Right kidney (tissue), 1 donor: Measurements from ENCODE around the gene CCDC40.

Experiments
- DNase-seq: peaks from one replicate; pipeline ENCODE4 v3.0.0-alpha.2; 2016

Gene CCDC40

GRCh38 chr17:80047176-80047575 lies 10.7 kb downstream of the CCDC40 start:
- DNase-seq, result no peak

GRCh38 chr17:80049986-80050385 lies 13.5 kb downstream of the CCDC40 start:
- no peak for DNase-seq

GRCh38 chr17:80050706-80051105 lies 14.3 kb downstream of the CCDC40 start:
- no peak for DNase-seq

- no peak for DNase-seq
Observed at GRCh38 chr17:80051681-80052080, 15.2 kb downstream of the CCDC40 start.

- no peak for DNase-seq
Observed at GRCh38 chr17:80053102-80053501, 16.7 kb downstream of the CCDC40 start.

- DNase-seq, result no peak
Observed at GRCh38 chr17:80055597-80055996, 19.2 kb downstream of the CCDC40 start.

GRCh38 chr17:80058311-80058955 lies 22.0 kb downstream of the CCDC40 start:
- no peak for DNase-seq

- no peak for DNase-seq
Observed at GRCh38 chr17:80060644-80061043, 24.2 kb downstream of the CCDC40 start.

GRCh38 chr17:80061421-80061820 lies 25.0 kb downstream of the CCDC40 start:
- no peak for DNase-seq

GRCh38 chr17:80063830-80064585 lies 27.6 kb downstream of the CCDC40 start:
- DNase-seq, result no peak

GRCh38 chr17:80064696-80065095 lies 28.3 kb downstream of the CCDC40 start:
- DNase-seq, result no peak

- DNase-seq, result no peak
Observed at GRCh38 chr17:80065478-80066170, 29.2 kb downstream of the CCDC40 start.

- no peak for DNase-seq
Observed at GRCh38 chr17:80067393-80067986, 31.0 kb downstream of the CCDC40 start.

GRCh38 chr17:80068301-80069222 lies 32.1 kb downstream of the CCDC40 start:
- peak; percentile 65 for DNase-seq

- DNase-seq, result no peak
Observed at GRCh38 chr17:80070375-80071115, 34.1 kb downstream of the CCDC40 start.

GRCh38 chr17:80071116-80071841 lies 34.8 kb downstream of the CCDC40 start:
- DNase-seq, result peak; percentile 36

- DNase-seq, result no peak
Observed at GRCh38 chr17:80072410-80072809, 36.0 kb downstream of the CCDC40 start.

GRCh38 chr17:80080081-80080480 lies 43.6 kb downstream of the CCDC40 start:
- DNase-seq, result no peak

- DNase-seq, result no peak
Observed at GRCh38 chr17:80081596-80081995, 45.2 kb downstream of the CCDC40 start.

- DNase-seq, result no peak
Observed at GRCh38 chr17:80082403-80083135, 46.1 kb downstream of the CCDC40 start.
